ENCODE measurements around the gene PRKCB.

The PRKCB gene

DNA sequence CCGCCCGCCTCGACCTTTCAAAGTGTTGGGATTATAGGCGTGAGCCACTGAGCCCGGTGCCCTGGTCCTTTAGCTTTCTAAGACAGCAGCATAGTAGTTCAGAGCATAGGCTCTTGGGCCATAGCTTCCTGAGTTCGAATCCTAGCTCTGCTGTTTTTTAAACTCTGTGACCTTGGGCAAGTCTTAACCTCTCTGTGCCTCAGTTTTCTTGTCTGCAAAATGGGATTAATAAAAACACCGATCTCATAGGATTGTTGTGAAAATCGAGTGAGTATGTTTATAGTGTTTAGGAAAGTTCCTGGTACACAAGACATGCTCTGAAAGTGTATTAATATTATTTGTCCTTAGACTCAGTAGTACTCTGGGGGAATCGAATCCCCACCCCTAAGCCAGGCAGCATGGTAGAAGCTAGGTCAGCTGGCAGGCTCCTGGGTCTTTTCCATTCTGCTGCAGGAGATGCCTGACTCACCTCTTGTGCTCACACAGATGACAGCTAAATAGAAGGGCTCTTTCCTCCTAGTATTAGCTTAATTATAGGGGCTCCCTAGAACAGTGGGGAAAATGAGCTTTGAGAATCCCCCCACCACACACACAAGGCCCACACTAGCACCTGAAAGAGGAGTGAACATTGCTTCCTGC is 44.1 kb downstream of the PRKCB start:
- no peak overlapping the region for H3K4me3 ChIP-seq (replicated peaks; ENCODE audit: insufficient read depth, low read length)
- no peak for DNase-seq (ENCODE audit: low read depth in 1 of 2, low spot score in 1 of 2)
- H3K27me3 ChIP-seq (ENCODE audit: insufficient read depth, poor library complexity, severe bottlenecking) = no peaks in the 10 kb centered on the region
- H3K27ac ChIP-seq (replicated peaks) = peak overlapping the region; percentile 51
- TF ChIP-seq GABPA (IDR thresholded peaks at IDR 0.05; ENCODE audit: low read depth) (no peak), SPI1 (IDR thresholded peaks at IDR 0.05; ENCODE audit: borderline replicate concordance, low read depth) (no peak), POLR2AphosphoS5 (IDR thresholded peaks at IDR 0.05; ENCODE audit: low read depth) (no peak)
- TF ChIP-seq, protein P1, sequence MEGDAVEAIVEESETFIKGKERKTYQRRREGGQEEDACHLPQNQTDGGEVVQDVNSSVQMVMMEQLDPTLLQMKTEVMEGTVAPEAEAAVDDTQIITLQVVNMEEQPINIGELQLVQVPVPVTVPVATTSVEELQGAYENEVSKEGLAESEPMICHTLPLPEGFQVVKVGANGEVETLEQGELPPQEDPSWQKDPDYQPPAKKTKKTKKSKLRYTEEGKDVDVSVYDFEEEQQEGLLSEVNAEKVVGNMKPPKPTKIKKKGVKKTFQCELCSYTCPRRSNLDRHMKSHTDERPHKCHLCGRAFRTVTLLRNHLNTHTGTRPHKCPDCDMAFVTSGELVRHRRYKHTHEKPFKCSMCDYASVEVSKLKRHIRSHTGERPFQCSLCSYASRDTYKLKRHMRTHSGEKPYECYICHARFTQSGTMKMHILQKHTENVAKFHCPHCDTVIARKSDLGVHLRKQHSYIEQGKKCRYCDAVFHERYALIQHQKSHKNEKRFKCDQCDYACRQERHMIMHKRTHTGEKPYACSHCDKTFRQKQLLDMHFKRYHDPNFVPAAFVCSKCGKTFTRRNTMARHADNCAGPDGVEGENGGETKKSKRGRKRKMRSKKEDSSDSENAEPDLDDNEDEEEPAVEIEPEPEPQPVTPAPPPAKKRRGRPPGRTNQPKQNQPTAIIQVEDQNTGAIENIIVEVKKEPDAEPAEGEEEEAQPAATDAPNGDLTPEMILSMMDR (IDR thresholded peaks at IDR 0.05; ENCODE audit: insufficient read depth, low read length) = no peak
- TF ChIP-seq, protein P2, sequence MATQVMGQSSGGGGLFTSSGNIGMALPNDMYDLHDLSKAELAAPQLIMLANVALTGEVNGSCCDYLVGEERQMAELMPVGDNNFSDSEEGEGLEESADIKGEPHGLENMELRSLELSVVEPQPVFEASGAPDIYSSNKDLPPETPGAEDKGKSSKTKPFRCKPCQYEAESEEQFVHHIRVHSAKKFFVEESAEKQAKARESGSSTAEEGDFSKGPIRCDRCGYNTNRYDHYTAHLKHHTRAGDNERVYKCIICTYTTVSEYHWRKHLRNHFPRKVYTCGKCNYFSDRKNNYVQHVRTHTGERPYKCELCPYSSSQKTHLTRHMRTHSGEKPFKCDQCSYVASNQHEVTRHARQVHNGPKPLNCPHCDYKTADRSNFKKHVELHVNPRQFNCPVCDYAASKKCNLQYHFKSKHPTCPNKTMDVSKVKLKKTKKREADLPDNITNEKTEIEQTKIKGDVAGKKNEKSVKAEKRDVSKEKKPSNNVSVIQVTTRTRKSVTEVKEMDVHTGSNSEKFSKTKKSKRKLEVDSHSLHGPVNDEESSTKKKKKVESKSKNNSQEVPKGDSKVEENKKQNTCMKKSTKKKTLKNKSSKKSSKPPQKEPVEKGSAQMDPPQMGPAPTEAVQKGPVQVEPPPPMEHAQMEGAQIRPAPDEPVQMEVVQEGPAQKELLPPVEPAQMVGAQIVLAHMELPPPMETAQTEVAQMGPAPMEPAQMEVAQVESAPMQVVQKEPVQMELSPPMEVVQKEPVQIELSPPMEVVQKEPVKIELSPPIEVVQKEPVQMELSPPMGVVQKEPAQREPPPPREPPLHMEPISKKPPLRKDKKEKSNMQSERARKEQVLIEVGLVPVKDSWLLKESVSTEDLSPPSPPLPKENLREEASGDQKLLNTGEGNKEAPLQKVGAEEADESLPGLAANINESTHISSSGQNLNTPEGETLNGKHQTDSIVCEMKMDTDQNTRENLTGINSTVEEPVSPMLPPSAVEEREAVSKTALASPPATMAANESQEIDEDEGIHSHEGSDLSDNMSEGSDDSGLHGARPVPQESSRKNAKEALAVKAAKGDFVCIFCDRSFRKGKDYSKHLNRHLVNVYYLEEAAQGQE (IDR thresholded peaks at IDR 0.05; ENCODE audit: insufficient replicate concordance, low read depth) = no peak

DNA sequence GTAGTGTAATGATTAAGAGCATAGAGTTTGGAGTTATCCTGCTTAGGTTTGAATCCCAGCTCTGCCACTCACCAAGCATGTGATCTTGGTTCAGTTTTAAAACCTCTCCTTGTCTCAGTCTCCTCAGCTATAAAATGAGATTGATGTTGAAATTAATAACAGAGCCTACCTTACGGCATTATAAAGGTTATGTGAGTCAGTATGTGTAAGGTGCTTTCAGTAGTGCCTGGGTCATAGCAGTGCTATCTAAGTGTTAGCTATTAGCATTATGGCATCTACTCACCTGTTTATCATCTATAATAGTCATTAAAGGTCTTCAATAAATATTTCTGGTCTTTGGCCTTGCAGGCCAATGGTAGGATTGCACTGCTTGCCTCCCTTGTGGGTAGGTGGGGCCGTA is 53.4 kb downstream of the PRKCB start:
- no peak overlapping the region for H3K4me3 ChIP-seq (replicated peaks; ENCODE audit: insufficient read depth, low read length)
- no peak for TF ChIP-seq POLR2AphosphoS5 (IDR thresholded peaks at IDR 0.05; ENCODE audit: low read depth)
- TF ChIP-seq, protein P1 (IDR thresholded peaks at IDR 0.05; ENCODE audit: insufficient read depth, low read length) = no peak
- DNase-seq (ENCODE audit: low read depth in 1 of 2, low spot score in 1 of 2) = no peak
- no peak overlapping the region for H3K27ac ChIP-seq (replicated peaks)
- H3K27me3 ChIP-seq (ENCODE audit: insufficient read depth, poor library complexity, severe bottlenecking) = no peaks in the 10 kb centered on the region

DNA sequence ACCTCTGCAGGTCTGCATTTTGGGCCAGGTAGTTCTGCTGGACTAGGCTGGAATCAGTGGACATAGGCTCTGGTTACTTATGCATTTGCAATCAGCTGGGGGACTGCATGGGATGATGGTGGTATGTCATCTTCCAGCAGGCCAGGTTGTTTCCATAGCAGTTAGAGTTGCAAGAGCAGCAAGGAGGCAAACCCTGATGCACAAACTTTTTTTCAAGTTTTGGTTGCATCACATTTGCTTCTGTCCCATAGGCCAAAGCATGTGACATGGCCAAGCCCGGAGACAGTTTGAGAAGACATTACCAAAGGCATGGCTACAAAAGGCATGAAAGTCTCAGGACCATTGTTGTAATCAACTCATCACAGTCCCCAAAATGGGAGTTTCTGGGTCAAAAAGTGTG is 58.2 kb downstream of the PRKCB start:
- no peak overlapping the region for H3K4me3 ChIP-seq (replicated peaks; ENCODE audit: insufficient read depth, low read length)
- TF ChIP-seq, protein P1 (IDR thresholded peaks at IDR 0.05; ENCODE audit: insufficient read depth, low read length) = no peak
- TF ChIP-seq POLR2AphosphoS5 (IDR thresholded peaks at IDR 0.05; ENCODE audit: low read depth) (no peak), GABPA (IDR thresholded peaks at IDR 0.05; ENCODE audit: low read depth) (no peak), SPI1 (IDR thresholded peaks at IDR 0.05; ENCODE audit: borderline replicate concordance, low read depth) (no peak)
- TF ChIP-seq, protein P2 (IDR thresholded peaks at IDR 0.05; ENCODE audit: insufficient replicate concordance, low read depth) = no peak
- H3K27me3 ChIP-seq (ENCODE audit: insufficient read depth, poor library complexity, severe bottlenecking) = no peaks in the 10 kb centered on the region
- no peak overlapping the region for H3K27ac ChIP-seq (replicated peaks)
- peak; percentile 13 to 29 for DNase-seq (ENCODE audit: low read depth in 1 of 2, low spot score in 1 of 2)

DNA sequence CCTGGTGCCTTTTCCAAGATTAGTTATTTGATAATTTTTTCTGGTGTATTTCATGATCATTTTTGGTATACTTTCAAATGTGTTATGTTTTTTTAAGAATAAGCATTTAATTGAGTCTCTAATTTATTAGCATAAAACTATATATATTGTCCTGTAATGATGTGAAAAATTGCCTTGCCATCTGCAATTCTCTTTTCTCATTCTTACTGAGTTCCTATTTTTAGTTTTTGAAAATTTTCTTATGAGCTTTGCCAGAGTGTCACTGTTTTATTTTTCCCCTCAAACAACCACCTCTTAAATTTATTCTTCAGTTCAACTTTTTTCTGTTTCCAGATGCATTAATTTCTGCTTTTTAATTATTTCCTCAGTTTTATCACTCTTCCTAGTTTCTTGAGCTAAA is 59.3 kb downstream of the PRKCB start:
- H3K27me3 ChIP-seq (ENCODE audit: insufficient read depth, poor library complexity, severe bottlenecking) = no peaks in the 10 kb centered on the region
- no peak overlapping the region for H3K4me3 ChIP-seq (replicated peaks; ENCODE audit: insufficient read depth, low read length)
- no peak for DNase-seq (ENCODE audit: low read depth in 1 of 2, low spot score in 1 of 2)
- H3K27ac ChIP-seq (replicated peaks) = no peak overlapping the region
- TF ChIP-seq SPI1 (IDR thresholded peaks at IDR 0.05; ENCODE audit: borderline replicate concordance, low read depth) = no peak
- TF ChIP-seq, protein P2 (IDR thresholded peaks at IDR 0.05; ENCODE audit: insufficient replicate concordance, low read depth) = no peak
- TF ChIP-seq GABPA (IDR thresholded peaks at IDR 0.05; ENCODE audit: low read depth) = no peak
- no peak for TF ChIP-seq POLR2AphosphoS5 (IDR thresholded peaks at IDR 0.05; ENCODE audit: low read depth)
- TF ChIP-seq, protein P1 (IDR thresholded peaks at IDR 0.05; ENCODE audit: insufficient read depth, low read length) = no peak

All from HL-60 (cell line).